HG03565 (cell line): Measurements from ENCODE around the gene PRSS56.

Source experiments
- ATAC-seq: cut with Tn5 transposase; IDR thresholded peaks from one replicate; pipeline ENCODE4 v1.9.1; 2021; ENCODE audit warnings: mild to moderate bottlenecking, moderate library complexity; ENCODE audit not compliant: unreplicated experiment

PRSS56 gene

DNA sequence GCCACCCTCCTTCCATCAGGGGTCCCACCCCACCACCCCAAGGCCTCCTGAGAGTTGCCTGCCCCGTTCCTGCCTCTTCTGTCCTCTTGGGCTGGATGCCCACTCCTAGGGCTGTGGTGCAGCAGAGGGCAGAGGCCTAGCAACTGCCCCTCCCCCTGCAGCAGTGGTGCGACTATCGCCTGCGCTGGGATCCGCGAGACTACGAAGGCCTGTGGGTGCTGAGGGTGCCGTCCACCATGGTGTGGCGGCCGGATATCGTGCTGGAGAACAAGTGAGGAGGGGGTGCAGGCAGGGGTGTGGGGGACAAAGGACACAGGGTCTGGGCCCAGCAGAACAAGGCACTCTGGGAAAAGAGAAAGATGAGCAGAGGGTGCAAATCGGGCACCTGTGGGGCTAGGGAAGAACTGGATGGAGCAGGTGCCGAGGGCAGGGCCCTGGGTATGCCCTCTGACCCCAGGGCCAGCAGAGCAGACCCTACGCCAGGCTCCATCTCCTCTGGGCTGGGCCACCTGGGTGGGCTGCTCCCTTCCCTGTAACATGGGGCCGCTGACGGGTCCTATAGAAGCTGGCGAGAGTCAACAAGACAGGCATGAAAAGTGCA, 20.4 kb downstream of the PRSS56 start:
- no peak for ATAC-seq

DNA sequence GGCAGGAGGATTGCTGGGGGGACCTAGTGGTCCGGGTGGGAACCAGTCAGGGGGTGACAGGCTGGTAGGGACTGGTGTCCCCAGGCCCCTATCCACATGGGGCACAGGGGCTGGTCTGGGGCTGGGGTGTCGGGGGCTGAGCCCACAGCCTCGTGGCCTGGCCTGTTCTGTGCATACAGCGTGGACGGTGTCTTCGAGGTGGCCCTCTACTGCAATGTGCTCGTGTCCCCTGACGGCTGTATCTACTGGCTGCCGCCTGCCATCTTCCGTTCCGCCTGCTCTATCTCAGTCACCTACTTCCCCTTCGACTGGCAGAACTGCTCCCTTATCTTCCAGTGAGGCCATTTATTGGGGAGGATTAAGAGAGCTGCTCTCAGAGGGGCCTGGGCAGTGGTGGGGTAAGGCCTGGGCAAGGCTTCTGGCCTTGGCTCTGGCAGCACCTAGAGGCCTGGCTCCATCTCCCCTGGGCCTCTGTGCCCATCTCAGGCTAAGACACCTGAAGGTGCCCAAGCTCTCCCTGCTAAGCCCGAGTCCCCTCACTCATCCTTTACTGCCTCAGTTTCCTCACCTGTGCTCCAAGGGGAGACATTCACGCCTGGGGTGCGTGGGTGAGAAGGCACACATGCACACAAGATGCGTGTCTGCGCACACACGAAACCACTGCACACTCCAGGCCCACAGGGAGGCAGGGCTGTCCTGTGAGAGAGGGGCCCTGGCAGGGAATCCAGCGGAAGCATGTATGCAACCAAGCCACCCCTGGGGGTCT, 21.2 kb downstream of the PRSS56 start:
- ATAC-seq: no peak

DNA sequence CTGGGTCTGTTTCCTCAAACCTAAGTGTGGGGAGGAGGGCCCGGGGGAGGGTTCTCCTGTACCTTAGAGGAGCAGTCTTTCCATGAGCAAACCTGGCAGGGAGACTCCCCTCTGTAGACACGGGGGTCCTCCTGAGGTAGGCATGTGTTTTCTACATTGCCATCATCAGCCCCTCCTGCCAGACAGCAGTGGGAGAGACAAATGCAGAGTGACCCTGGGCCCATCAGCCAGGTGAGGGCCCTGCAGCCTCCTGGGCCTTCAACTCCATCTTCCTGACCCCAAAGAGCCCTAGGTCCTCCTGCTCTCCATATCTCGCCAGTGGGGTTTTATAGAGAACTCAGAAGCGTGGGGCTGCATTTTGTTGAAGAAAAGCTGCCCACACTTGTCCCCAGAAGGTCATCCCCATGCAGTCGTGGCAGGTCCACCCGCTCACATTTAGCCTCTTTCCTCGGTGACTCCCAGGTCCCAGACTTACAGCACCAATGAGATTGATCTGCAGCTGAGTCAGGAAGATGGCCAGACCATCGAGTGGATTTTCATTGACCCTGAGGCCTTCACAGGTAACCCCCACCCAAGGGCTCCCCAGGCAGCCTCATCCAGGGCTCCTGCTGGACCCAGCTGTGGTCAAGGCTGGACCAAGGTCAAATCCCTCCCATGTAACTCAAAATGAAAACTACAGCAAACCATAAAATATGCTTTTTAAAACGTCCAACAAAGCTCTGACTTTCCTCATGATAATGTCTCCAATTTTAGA, 21.9 kb downstream of the PRSS56 start:
- no peak for ATAC-seq

DNA sequence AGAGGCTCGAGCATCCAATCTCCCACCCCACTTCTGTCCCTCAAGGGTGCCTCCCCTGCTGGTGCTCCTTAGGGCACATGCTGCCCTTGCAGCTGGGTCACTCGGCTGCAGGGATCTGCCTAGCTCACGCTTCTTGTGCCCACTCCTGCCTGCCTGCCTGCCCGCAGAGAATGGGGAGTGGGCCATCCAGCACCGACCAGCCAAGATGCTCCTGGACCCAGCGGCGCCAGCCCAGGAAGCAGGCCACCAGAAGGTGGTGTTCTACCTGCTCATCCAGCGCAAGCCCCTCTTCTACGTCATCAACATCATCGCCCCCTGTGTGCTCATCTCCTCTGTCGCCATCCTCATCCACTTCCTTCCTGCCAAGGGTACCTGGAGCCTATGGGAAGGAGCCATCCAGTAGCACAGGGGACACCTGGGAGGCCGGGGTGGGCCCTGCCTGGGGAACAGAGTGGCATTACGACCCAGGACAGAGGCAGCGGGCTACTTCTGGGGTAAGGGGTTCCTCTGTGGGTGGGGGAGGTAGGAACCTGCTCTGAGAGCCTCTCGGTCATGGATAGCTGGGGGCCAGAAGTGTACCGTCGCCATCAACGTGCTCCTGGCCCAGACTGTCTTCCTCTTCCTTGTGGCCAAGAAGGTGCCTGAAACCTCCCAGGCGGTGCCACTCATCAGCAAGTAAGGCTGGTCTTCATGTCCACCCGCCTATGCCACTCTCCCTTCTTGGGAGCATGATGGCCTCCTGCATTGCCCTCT, 22.7 kb downstream of the PRSS56 start:
- no peak for ATAC-seq

GRCh38 chr2:232543491-232543890, 23.3 kb downstream of the PRSS56 start:
- ATAC-seq: no peak

DNA sequence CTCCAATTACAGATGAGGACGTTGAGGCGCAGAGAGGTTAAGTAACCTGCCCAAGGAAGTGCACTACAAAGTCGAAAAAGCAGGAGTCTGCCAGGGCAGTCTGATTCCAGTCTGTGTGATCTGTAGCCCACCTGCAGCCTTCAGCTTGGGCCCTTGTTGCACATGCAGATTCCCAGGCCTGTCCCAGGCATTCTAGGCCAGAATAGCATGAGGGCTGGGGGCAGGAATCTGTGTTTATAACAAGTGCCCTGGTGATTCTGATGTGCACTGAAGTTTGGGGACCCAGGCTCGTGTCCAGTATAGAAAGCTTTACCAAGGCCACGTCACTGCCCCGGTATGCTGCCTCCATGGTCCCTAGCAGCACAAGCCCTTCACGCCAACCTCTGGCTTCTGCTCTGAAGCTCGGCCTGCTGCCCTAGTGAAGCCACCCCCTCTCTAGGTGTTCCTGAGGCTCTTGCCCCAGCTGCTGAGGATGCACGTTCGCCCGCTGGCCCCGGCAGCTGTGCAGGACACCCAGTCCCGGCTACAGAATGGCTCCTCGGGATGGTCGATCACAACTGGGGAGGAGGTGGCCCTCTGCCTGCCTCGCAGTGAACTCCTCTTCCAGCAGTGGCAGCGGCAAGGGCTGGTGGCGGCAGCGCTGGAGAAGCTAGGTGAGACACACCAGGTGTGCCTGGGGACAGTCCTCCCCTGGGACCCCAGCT, 23.9 kb downstream of the PRSS56 start:
- ATAC-seq: no peak

GRCh38 chr2:232544674-232545073, 24.5 kb downstream of the PRSS56 start:
- ATAC-seq: no peak

DNA sequence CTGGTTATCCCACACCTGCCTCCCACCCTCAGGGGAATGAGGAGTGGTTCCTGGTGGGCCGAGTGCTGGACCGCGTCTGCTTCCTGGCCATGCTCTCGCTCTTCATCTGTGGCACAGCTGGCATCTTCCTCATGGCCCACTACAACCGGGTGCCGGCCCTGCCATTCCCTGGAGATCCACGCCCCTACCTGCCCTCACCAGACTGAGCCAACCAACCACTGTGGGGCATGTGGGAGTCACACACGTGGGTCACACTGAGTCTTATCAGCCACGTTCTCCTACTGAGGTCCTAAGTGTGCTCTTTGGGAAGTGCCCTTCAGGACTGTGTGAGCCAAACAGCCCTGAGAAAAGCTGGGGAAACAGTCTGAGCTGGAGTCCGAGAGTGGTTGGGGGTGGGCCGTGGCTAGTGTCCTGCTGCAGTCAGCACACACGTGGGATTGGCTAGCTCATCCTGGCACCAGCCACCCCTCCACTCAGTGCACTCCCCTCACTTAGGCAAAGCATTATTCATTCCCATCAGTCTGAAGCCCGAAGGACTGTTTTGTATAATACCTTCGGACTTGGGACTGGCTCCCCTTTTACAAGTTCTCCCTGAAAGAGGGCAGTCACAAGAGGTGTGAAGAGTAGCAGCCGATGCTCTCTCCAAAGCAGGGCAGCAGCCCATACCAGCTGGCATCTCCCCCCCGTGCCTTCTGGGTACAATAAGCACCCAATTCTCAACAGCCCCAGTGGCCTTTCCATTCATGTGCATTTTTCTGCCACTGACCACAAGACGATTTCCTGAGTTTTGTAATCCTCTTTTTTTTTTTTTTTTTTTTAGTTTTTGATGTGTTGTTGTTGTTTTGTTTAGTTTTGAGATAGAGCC, 25.6 kb downstream of the PRSS56 start:
- no peak for ATAC-seq

DNA sequence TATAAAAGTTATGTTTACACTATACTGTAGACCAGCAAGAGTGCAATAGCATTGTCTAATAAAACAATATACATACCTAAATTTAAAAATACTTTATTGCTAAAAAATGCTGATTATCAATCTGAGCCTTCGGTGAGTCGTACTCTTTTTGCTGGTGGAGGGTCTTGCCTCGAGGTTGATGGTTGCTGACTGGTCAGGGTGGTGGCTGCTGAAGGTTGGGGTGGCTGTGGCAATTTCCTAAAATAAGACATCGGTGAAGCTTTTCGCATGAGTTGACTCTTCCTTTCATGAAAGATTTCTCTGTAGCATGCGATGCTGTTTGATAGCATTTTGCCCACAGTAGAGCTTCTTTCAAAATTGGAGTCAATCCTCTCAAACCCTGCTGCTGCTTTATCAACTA, 27.8 kb downstream of the PRSS56 start:
- no peak for ATAC-seq

- ATAC-seq: no peak
Measured at GRCh38 chr2:232549655-232550353, 29.6 kb downstream of the PRSS56 start.

DNA sequence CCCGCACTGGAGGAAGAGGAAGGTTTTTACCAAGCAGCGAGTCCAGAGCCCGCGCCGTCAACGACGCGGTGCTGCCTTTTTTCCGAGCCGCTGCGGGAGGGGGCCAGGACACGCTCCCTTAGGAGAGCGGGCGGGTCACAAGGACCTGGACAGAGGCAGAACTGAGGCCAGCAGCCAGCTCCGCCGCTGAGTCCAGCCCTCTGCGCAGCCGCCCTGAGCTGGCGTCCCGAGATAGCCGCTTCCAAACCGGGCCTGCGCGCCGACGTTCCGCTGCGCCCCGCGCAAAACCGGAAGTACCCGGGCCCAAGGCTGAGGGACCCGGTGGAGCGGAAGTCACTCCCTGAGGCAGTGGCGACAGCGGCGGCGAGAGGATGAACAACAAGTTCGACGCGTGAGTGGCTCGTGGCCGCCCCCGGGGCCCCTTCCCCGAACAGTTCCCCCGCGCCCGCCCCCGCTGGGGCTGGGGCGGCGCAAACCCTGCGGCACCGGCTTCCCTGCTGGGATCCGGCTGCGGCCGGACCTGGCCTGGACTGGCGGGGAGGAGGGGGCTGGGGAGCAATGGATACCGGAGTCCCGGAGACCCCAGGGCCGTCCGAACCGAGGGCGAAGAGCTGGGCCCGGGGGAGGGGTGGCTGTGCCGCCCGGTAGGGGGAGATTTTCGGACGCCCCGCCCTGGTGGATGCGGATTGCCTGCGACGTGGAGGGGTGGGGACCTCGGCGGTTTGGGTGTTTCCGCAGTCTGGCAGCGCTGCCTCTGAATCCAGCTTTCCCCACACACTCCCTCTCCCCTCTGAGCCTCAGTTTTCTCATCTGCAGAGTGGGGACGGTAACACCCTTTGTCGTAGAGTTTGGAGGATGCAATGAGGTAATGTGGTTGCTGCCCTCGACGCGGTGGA, 30.4 kb downstream of the PRSS56 start, which contains the start of the genes EIF4E2 and TIGD1:
Gene EIF4E2 (plus strand): TSS at position 336 of the 896 bp plus-strand sequence. CDS start 36 bp downstream, at position 372.
Gene TIGD1 (minus strand): TSS at position 204 of the 896 bp plus-strand sequence. CDS start 675 bp downstream, outside the sequence.
- ATAC-seq: peak; percentile 80

GRCh38 chr2:232551250-232551638, 31.1 kb downstream of the PRSS56 start:
- ATAC-seq: no peak

GRCh38 chr2:232551776-232552175, 31.6 kb downstream of the PRSS56 start:
- no peak for ATAC-seq

GRCh38 chr2:232556426-232556825, 36.2 kb downstream of the PRSS56 start:
- no peak for ATAC-seq

DNA sequence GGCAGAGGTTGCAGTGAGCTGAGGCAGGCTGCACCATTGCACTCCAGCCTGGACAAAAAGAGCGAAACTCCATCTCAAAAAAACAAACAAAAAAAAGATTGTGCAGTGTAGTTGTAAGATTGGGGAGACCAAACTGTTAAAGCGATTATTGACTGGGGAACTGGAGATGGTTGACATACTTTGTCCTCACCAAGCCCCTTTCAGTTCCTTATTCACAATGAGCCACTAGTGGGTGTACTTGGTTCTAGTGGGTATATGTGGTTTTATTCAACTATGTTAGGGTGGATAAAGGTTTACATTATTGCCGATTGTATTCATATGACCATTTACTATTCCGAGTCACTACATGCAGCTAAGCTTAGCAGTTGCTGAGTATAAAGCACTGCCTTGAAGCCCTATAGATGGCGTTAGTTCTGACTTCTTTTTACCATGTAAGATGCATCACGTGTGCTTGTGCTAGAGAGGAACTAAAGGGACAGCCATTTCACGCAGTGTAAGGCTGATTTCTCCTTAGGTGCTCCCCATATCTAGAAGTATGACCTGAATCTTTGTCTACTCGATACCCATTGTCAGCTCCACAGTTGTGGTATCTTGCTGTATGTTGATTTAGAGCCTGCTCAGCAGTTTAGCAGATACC, 42.4 kb downstream of the PRSS56 start:
- ATAC-seq: no peak

- no peak for ATAC-seq
Measured at GRCh38 chr2:232563580-232563979, 43.4 kb downstream of the PRSS56 start.

DNA sequence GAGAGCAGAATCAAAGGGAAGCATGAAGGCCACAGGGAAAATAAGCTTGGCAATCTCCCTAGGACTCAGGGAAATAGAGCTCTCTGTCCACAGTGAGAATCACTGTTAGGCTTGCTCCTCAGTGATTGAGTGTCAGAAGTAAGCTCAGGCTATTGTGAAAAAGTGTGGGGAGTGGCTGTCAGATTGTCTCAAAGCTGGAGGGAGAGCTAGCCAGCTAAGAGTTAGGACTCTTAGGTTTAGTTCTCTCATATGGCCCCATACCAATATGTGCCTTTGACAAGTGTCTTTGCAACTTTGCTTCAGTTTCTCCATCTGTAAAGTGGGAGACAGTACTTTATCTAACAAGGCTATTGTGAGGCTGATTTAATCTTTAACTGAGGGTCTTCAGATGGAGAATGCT, 47.5 kb downstream of the PRSS56 start:
- ATAC-seq: no peak
